ENCODE data around the gene PCDH1. TPM values are rescaled to one million over a fixed set of nuclear protein-coding genes. Genes with fewer than 3 reads are reported as not detected.
A peak's percentile ranks its signal among the peaks of the same experiment; 100 is the strongest.

Gene PCDH1
- total and polyA plus RNA-seq, 2 of the 13 experiments (the other 11 are each of a cell fraction or from before 2014, with no cell fraction given): 0.11 to 0.83 TPM

DNA sequence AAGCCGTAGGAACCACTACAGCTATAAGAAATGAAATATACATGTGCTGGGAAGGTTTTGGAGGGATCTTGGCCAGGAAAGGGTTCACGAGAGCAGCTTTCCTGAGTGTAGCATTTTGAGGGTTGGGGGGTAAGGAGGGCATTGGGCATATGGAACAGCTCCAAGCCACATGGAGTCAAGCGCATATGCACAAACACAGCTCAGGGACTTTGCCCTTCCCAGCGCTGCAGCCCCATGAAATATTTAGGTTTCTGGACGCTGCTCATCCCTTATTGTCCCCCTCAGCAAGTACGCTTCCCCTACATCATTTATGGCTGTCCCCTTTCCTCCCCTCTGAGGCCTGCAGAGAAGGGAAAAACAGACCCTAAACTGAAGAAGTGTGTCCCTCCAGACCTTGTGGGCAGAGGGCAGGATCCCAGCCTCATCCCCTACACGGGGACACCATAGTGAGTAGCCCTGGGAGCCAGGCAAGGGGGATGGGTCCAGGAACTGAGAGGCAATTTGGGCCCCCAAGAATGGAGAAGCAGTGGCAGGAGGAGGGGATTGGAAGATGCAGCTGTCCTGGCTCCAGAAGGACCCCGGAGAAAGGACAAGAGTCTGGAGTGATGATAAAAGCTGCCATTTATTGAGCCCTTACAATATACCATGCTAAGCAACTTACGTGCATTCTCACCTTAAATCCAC, 33.7 kb downstream of the PCDH1 start:
- H3K4me3 ChIP-seq (replicated peaks in 1 of 3; ENCODE audit: insufficient read depth in 1 of 3, low read depth in 2 of 3, low read length in 3 of 3): no peak overlapping the region
- TF ChIP-seq MZF1 (CRISPR knock-in tag; IDR thresholded peaks at IDR 0.05; ENCODE audit: borderline replicate concordance) (no peak), YEATS4 (CRISPR knock-in tag; IDR thresholded peaks at IDR 0.05; ENCODE audit: borderline replicate concordance) (no peak), KLF11 (CRISPR knock-in tag; IDR thresholded peaks at IDR 0.05) (no peak), JUN (CRISPR knock-in tag; IDR thresholded peaks at IDR 0.05) (no peak), SALL1 (CRISPR knock-in tag; IDR thresholded peaks at IDR 0.05) (0 out of 2 replicates have a peak, but pooled peaks have one; percentile 20)
- ChIA-PET CTCF (ENCODE audit: low intra/inter-chr PET ratio, low total read pairs) (no interaction called here), POLR2A (no interaction called here)
- H3K27me3 ChIP-seq (ENCODE audit: control insufficient read depth in 1 of 2, insufficient read depth in 2 of 2, low read length in 2 of 2): peaks cover 2 to 32% of the 10 kb centered on the region in 2 experiments; a peak in 3 of 5 replicates
- H3K9ac ChIP-seq (ENCODE audit: insufficient read depth, low read depth, low read length): no peak overlapping the region
- no peak overlapping the region for H3K27ac ChIP-seq (ENCODE audit: extremely low read length, insufficient read depth, low read length)
- no peaks in the 10 kb centered on the region for H4K20me1 ChIP-seq (ENCODE audit: insufficient read depth, low read length)
- H3K4me2 ChIP-seq (ENCODE audit: low read depth, low read length): peak overlapping the region; percentile 40; the same call in 1 of the 2 replicates
- no TSS peak for BruUV-seq (replicated peaks)
- no peak for DNase-seq (ENCODE audit: low spot score)
- in situ Hi-C loops (cut with HindIII; ENCODE audit: extremely low pct_ligation_motif_present, low pct_unique_long_range_greater_than_20kb) (no loop called here), intact Hi-C loops (cut with micrococcal nuclease; ENCODE audit: unreplicated experiment) (no loop called here)
- FAIRE-seq: no peak
- 6% methylated on average over 7 of the region's 9 CpGs for WGBS (ENCODE audit: low lambda C conversion rate)
- H3K36me3 ChIP-seq (replicated peaks in 1 of 2; ENCODE audit: control insufficient read depth in 1 of 2, insufficient read depth in 2 of 2, low read length in 2 of 2): no peaks in the 10 kb centered on the region
- H3K79me2 ChIP-seq (ENCODE audit: insufficient read depth, low read length): no peaks in the 10 kb centered on the region
- ATAC-seq: no peak
- H3K4me1 ChIP-seq (ENCODE audit: insufficient read depth, low read length): peaks cover 37% of the 10 kb centered on the region
- H2AFZ ChIP-seq (ENCODE audit: low read length): no peak overlapping the region
- H3K9me3 ChIP-seq (ENCODE audit: low read length): no peaks in the 10 kb centered on the region

DNA sequence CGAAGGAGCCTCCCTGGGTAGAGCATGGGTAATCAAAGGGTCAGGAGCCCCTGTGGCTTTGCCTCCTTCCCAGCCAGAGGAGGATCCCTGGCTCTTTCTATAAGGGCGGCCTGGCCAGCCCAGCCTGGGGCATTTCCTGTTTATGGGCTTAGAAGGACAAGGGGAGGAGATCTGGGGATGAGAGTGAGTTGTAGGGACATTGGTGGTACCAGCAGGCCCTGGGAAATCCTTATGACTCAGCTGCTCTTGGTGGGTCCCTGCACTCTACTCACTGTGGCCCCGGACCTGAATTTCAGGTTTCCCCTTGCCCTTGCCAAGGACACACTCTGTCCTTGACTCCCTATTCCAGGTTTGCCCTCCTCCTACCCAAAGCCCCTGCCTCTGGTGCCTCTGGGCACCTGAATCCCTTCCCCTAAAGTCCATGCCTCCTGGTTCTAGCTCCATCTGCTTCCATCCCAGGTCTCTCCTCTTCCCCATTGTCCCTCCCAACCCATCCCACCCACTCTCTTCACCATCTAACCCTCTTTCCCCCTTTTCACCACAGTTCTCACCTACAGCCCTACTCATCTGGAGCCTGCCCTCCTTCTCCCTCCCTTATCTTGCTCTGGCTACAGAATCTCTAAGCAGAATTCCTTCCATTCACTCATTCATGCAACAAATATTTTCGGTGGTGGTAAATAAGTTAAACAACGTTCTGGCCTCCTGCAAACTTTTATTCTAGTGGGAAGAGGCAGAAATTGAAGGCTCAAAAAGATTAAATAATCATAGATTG, 34.9 kb downstream of the PCDH1 start:
- ATAC-seq (no peak), DNase-seq (ENCODE audit: low spot score) (no peak), FAIRE-seq (no peak)
- in situ Hi-C loops (cut with HindIII; ENCODE audit: extremely low pct_ligation_motif_present, low pct_unique_long_range_greater_than_20kb): no loop called here
- peaks cover 26% of the 10 kb centered on the region for H3K4me1 ChIP-seq (ENCODE audit: insufficient read depth, low read length)
- no peaks in the 10 kb centered on the region for H3K79me2 ChIP-seq (ENCODE audit: insufficient read depth, low read length)
- no peak overlapping the region for H3K9ac ChIP-seq (ENCODE audit: insufficient read depth, low read depth, low read length)
- no TSS peak for BruUV-seq (replicated peaks)
- no peaks in the 10 kb centered on the region for H3K9me3 ChIP-seq (ENCODE audit: low read length)
- no peak overlapping the region for H3K27ac ChIP-seq (ENCODE audit: extremely low read length, insufficient read depth, low read length)
- no peaks in the 10 kb centered on the region for H3K36me3 ChIP-seq (replicated peaks in 1 of 2; ENCODE audit: control insufficient read depth in 1 of 2, insufficient read depth in 2 of 2, low read length in 2 of 2)
- H4K20me1 ChIP-seq (ENCODE audit: insufficient read depth, low read length): no peaks in the 10 kb centered on the region
- H3K4me2 ChIP-seq (ENCODE audit: low read depth, low read length): no peak overlapping the region
- ChIA-PET CTCF (ENCODE audit: low intra/inter-chr PET ratio, low total read pairs) (no interaction called here), POLR2A (no interaction called here)
- intact Hi-C loops (cut with micrococcal nuclease; ENCODE audit: unreplicated experiment): no loop called here
- TF ChIP-seq, protein P1, sequence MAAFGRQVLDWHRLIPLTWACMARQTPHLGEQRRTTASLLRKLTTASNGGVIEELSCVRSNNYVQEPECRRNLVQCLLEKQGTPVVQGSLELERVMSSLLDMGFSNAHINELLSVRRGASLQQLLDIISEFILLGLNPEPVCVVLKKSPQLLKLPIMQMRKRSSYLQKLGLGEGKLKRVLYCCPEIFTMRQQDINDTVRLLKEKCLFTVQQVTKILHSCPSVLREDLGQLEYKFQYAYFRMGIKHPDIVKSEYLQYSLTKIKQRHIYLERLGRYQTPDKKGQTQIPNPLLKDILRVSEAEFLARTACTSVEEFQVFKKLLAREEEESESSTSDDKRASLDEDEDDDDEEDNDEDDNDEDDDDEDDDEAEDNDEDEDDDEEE (CRISPR knock-in tag; IDR thresholded peaks at IDR 0.05): no peak
- TF ChIP-seq KLF13 (CRISPR knock-in tag; IDR thresholded peaks at IDR 0.05): no peak
- TF ChIP-seq, protein P2, sequence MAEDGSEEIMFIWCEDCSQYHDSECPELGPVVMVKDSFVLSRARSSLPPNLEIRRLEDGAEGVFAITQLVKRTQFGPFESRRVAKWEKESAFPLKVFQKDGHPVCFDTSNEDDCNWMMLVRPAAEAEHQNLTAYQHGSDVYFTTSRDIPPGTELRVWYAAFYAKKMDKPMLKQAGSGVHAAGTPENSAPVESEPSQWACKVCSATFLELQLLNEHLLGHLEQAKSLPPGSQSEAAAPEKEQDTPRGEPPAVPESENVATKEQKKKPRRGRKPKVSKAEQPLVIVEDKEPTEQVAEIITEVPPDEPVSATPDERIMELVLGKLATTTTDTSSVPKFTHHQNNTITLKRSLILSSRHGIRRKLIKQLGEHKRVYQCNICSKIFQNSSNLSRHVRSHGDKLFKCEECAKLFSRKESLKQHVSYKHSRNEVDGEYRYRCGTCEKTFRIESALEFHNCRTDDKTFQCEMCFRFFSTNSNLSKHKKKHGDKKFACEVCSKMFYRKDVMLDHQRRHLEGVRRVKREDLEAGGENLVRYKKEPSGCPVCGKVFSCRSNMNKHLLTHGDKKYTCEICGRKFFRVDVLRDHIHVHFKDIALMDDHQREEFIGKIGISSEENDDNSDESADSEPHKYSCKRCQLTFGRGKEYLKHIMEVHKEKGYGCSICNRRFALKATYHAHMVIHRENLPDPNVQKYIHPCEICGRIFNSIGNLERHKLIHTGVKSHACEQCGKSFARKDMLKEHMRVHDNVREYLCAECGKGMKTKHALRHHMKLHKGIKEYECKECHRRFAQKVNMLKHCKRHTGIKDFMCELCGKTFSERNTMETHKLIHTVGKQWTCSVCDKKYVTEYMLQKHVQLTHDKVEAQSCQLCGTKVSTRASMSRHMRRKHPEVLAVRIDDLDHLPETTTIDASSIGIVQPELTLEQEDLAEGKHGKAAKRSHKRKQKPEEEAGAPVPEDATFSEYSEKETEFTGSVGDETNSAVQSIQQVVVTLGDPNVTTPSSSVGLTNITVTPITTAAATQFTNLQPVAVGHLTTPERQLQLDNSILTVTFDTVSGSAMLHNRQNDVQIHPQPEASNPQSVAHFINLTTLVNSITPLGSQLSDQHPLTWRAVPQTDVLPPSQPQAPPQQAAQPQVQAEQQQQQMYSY (CRISPR knock-in tag; IDR thresholded peaks at IDR 0.05): 0 out of 2 replicates have a peak, but pooled peaks have one; percentile 38
- TF ChIP-seq CEBPB (IDR thresholded peaks at IDR 0.05; ENCODE audit: borderline replicate concordance, low read depth, low read length): no peak
- TF ChIP-seq ZNF792 (CRISPR knock-in tag; IDR thresholded peaks at IDR 0.05): no peak
- WGBS (ENCODE audit: low lambda C conversion rate): 25% methylated on average over 4 of the region's 5 CpGs
- no peak overlapping the region for H2AFZ ChIP-seq (ENCODE audit: low read length)
- peaks cover 2 to 32% of the 10 kb centered on the region in 2 experiments; a peak in 3 of 5 replicates for H3K27me3 ChIP-seq (ENCODE audit: control insufficient read depth in 1 of 2, insufficient read depth in 2 of 2, low read length in 2 of 2)
- no peak overlapping the region for H3K4me3 ChIP-seq (replicated peaks in 1 of 3; ENCODE audit: insufficient read depth in 1 of 3, low read depth in 2 of 3, low read length in 3 of 3)
